Cardiac fibroblast (primary cell): Measurements from ENCODE around the gene OR51I1.

Experiments
- DNase-seq, 2 donors: peaks; one replicate each; pipeline versions ENCODE4 v3.0.0 to v3.0.0-alpha.2; 2010; ENCODE audit warnings: low read depth in 2 of 2
- H3K4me3 ChIP-seq, 2 donors: replicated peaks in 1 of 2; 1 replicate in 1 of 2; 2 replicates in 1 of 2; pipeline ENCODE4 v1.5.1; 2011; ENCODE audit warnings: low read depth in 2 of 2, low read length in 2 of 2, mild to moderate bottlenecking in 2 of 2, moderate library complexity in 1 of 2
- CTCF ChIP-seq: IDR thresholded peaks from one replicate; pipeline ENCODE4 v1.5.1; 2011; ENCODE audit warnings: low read depth, mild to moderate bottlenecking, low read length, inconsistent platforms

OR51I1 gene

GRCh38 chr11:5394091-5394490 lies 47.2 kb downstream of the OR51I1 start:
- no peak for DNase-seq
- H3K4me3 ChIP-seq = no peak overlapping the region
- TF ChIP-seq CTCF = no peak
